ENCODE data around the gene PTPN5.
A peak's percentile ranks its signal among the peaks of the same experiment; 100 is the strongest.
"Not testable (repeated sequence)": the region's sequence is repeated elsewhere in the genome, so short reads cannot be mapped to it uniquely, and the experiment has no call there.

Gene PTPN5

GRCh38 chr11:18706330-18707243 lies 85.0 kb downstream of the PTPN5 start:
- no peak for DNase-seq

- DNase-seq = no peak
Measured at GRCh38 chr11:18705651-18706281, 85.8 kb downstream of the PTPN5 start.

- DNase-seq = no peak
Measured at GRCh38 chr11:18704698-18705097, 86.9 kb downstream of the PTPN5 start.

- no peak for DNase-seq
Measured at GRCh38 chr11:18704045-18704645, 87.5 kb downstream of the PTPN5 start.

- DNase-seq = no peak
Measured at GRCh38 chr11:18703001-18703763, 88.4 kb downstream of the PTPN5 start.

GRCh38 chr11:18701614-18702216 lies 89.9 kb downstream of the PTPN5 start:
- DNase-seq = no peak

GRCh38 chr11:18700872-18701271 lies 90.7 kb downstream of the PTPN5 start:
- no peak for DNase-seq

GRCh38 chr11:18700375-18700774 lies 91.2 kb downstream of the PTPN5 start:
- no peak for DNase-seq

- DNase-seq = no peak
Measured at GRCh38 chr11:18699848-18700261, 91.7 kb downstream of the PTPN5 start.

GRCh38 chr11:18699269-18699596 lies 92.4 kb downstream of the PTPN5 start:
- no peak for DNase-seq

GRCh38 chr11:18698341-18699268 lies 93.0 kb downstream of the PTPN5 start, which contains the start of gene TMEM86A:
Gene TMEM86A (plus strand): TSS chr11:18698779. CDS start chr11:18698887, 108 bp downstream.
- peak; percentile 77 for DNase-seq

GRCh38 chr11:18697576-18697975 lies 94.0 kb downstream of the PTPN5 start:
- no peak for DNase-seq

GRCh38 chr11:18696638-18697225 lies 94.9 kb downstream of the PTPN5 start:
- DNase-seq = no peak

GRCh38 chr11:18692941-18693760 lies 98.4 kb downstream of the PTPN5 start:
- DNase-seq = no peak

GRCh38 chr11:18691467-18692140 lies 100.0 kb downstream of the PTPN5 start:
- DNase-seq = not testable (repeated sequence)

GRCh38 chr11:18684267-18684666 lies 107.3 kb downstream of the PTPN5 start:
- DNase-seq = no peak

- DNase-seq = no peak
Measured at GRCh38 chr11:18682466-18682865, 109.1 kb downstream of the PTPN5 start.

- DNase-seq = not testable (repeated sequence)
Measured at GRCh38 chr11:18681949-18682348, 109.6 kb downstream of the PTPN5 start.
